Thoracic aorta (tissue), 2 donors: ENCODE measurements around the gene NAALADL2. TPM values are rescaled to one million over a fixed set of nuclear protein-coding genes. Genes with fewer than 3 reads are reported as not detected.

Source experiments
- ATAC-seq: fragments of 150-250 bp; one replicate; pipeline ENCODE4 v1.8.0; 2017; ENCODE audit warnings: low read depth; ENCODE audit not compliant: insufficient number of reproducible peaks, low FRiP score
- DNase-seq: peaks from one replicate; pipeline ENCODE4 v3.0.0-alpha.2; 2020; ENCODE audit warnings: low spot score
- H3K27ac ChIP-seq, 2 donors: fragments of 200-600 bp; sonication (generic); 1 replicate in 1 of 2; 2 replicates in 1 of 2; pipeline ENCODE4 v1.5.1; 2016; ENCODE audit warnings: mild to moderate bottlenecking in 2 of 2, moderate library complexity in 2 of 2
- H3K27me3 ChIP-seq: fragments of 200-600 bp; sonication (generic); replicated peaks from 2 replicates; pipeline ENCODE4 v1.6.0; 2016; ENCODE audit warnings: mild to moderate bottlenecking; ENCODE audit not compliant: insufficient read depth
- H3K36me3 ChIP-seq: fragments of 200-600 bp; sonication (generic); one replicate; pipeline ENCODE4 v1.5.1; 2016
- H3K4me1 ChIP-seq, 2 donors: fragments of 200-600 bp; sonication (generic); 1 replicate in 1 of 2; 2 replicates in 1 of 2; pipeline versions ENCODE4 v1.5.1 to v1.6.0; 2016; ENCODE audit warnings: low read depth in 2 of 2, mild to moderate bottlenecking in 1 of 2; ENCODE audit not compliant: control insufficient read depth in 1 of 2
- H3K4me3 ChIP-seq: fragments of 200-600 bp; sonication (generic); 2 replicates; pipeline ENCODE4 v1.5.1; 2016; ENCODE audit warnings: mild to moderate bottlenecking
- H3K9me3 ChIP-seq: fragments of 200-600 bp; sonication (generic); 2 replicates; pipeline ENCODE4 v1.5.1; 2016
- total RNA-seq, 2 donors: library from RNA; depleted of rRNA; stranded (reverse); fragments of >200 nt; gene quantifications; one replicate each; pipeline versions ENCODE4 v1.1.0 to v1.2.3, GENCODE V29; 2016
- TF ChIP-seq, protein P1 (sequence below): fragments of 200-600 bp; sonication (generic); IDR thresholded peaks from one replicate; pipeline ENCODE4 v1.5.1; 2019; ENCODE audit warnings: antibody characterized with exemption

The NAALADL2 gene
- total RNA-seq, 2 donors from 2014 or later = 12.9 to 21.0 TPM

DNA sequence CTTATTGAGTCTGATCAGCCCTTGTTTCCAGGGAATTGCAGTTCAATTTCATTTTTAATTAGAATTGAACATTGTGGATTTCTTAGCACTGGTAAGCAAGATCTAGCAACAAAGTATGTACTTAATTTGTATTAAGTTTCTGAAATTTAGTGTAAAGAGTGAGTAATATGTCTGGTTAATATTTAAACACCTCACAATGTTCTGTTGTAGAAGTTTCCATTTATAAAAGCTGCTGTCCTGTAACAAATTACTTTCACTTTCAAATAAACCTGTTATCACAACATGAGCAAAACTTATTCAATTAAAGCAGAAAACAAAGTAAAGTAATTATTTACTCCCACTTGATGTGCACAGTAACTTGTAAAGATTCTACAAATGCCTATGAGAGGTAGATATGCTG, 448.5 kb downstream of the NAALADL2 start:
- Histone ChIP-seq H3K27me3 (no peaks in the 10 kb centered on the region), H3K36me3 (no peaks in the 10 kb centered on the region), H3K9me3 (no peaks in the 10 kb centered on the region), H3K4me1 (peaks cover 4% of the 10 kb centered on the region in 2 donors), H3K27ac (no peak overlapping the region), H3K4me3 (no peak overlapping the region)
- DNase-seq (no peak), ATAC-seq (no peak)
- TF ChIP-seq, protein P1, sequence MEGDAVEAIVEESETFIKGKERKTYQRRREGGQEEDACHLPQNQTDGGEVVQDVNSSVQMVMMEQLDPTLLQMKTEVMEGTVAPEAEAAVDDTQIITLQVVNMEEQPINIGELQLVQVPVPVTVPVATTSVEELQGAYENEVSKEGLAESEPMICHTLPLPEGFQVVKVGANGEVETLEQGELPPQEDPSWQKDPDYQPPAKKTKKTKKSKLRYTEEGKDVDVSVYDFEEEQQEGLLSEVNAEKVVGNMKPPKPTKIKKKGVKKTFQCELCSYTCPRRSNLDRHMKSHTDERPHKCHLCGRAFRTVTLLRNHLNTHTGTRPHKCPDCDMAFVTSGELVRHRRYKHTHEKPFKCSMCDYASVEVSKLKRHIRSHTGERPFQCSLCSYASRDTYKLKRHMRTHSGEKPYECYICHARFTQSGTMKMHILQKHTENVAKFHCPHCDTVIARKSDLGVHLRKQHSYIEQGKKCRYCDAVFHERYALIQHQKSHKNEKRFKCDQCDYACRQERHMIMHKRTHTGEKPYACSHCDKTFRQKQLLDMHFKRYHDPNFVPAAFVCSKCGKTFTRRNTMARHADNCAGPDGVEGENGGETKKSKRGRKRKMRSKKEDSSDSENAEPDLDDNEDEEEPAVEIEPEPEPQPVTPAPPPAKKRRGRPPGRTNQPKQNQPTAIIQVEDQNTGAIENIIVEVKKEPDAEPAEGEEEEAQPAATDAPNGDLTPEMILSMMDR = no peak

DNA sequence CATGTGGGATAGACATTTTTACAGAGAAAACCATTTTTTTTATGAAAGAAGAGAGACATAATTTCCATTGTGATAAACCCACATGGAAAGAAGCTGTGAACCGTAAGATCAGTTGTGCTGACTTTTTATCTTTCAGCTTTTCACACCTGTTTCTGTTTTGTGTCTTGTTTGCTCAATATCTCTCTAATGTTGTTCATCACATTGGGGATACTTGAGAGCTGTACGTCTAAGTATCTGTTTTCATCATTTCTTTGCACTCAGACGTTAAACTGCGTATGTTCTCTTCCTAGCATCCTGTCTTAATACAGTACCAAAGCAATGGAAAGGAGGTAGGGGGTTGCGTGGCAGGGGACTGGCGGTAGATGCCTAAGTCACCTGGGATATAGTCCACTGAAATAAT, 449.0 kb downstream of the NAALADL2 start:
- ATAC-seq = no peak
- no peak overlapping the region for H3K27ac ChIP-seq
- no peak for DNase-seq
- TF ChIP-seq, protein P1 = no peak
- no peaks in the 10 kb centered on the region for H3K27me3 ChIP-seq
- no peak overlapping the region for H3K4me3 ChIP-seq
- H3K4me1 ChIP-seq = peaks cover 4% of the 10 kb centered on the region in 2 donors
- no peaks in the 10 kb centered on the region for H3K36me3 ChIP-seq
- no peaks in the 10 kb centered on the region for H3K9me3 ChIP-seq

DNA sequence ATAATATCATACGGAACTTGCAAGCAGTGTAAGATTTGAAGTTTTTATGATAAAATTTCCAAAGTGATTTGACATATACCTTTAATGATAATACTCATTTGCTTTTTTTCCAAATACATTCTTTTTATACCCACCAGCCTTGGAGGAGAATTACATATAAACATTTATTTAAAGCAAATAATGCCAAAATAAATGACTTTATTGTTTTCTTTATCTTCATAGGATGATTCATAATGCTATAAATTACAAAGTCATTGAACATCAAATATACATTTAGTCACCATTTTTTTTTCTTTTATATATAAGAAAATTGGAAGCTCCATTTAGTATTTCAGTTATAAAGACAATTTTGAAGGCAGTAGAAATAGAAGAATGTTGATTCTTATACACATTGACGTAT, 450.9 kb downstream of the NAALADL2 start:
- ATAC-seq = no peak
- TF ChIP-seq, protein P1 = no peak

DNA sequence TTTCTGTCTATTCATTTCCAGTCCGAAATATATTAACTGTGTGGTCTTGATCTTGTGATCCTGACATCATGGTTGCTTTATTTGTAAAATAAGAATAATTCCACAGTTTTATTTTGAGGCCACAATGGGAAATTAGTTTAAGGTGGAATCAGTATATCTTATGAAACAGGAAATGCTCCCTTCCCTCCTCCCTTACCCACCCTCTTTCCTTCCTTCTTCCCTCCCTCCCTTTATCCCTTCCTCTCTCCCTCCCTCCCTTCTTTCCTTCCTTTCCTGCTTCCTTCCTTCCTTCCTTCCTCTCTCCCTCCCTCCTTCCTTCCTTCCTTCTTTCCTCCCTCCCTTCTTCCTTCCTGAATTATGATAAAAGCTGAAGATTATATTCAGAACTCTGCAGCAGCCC, 452.3 kb downstream of the NAALADL2 start:
- Histone ChIP-seq H3K4me1 (peaks cover 0 to 4% of the 10 kb centered on the region in 2 donors), H3K4me3 (no peak overlapping the region), H3K27ac (no peak overlapping the region), H3K36me3 (no peaks in the 10 kb centered on the region), H3K27me3 (no peaks in the 10 kb centered on the region), H3K9me3 (no peaks in the 10 kb centered on the region)
- ATAC-seq = no peak
- TF ChIP-seq, protein P1 = no peak
- no peak for DNase-seq

More for the DNA sequence above, 450.9 kb downstream of the NAALADL2 start:
- Histone ChIP-seq H3K27me3 (no peaks in the 10 kb centered on the region), H3K4me3 (no peak overlapping the region), H3K4me1 (peaks cover 0 to 4% of the 10 kb centered on the region in 2 donors), H3K9me3 (no peaks in the 10 kb centered on the region), H3K36me3 (no peaks in the 10 kb centered on the region), H3K27ac (no peak overlapping the region)
- DNase-seq = no peak

DNA sequence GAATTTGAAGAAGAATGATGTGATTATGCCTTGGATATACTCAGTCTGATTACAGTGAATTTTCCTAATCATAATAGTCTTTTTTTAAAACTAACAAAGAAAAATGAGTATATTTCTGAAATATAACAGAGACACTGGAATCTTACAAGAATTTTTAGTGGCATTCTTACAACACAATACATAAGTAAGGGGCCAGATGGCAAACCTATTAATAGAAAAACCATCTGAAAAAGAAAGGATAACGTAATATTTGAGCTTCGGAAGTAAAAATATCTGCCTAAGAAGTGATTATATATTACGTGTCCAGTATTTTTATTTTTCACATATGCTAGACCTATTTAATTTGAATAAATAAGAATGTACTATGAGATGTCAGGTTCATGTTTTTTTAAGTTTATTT, 452.8 kb downstream of the NAALADL2 start:
- H3K4me3 ChIP-seq = no peak overlapping the region
- no peaks in the 10 kb centered on the region for H3K36me3 ChIP-seq
- TF ChIP-seq, protein P1 = no peak
- ATAC-seq (no peak), DNase-seq (no peak)
- H3K4me1 ChIP-seq = peaks cover 0 to 4% of the 10 kb centered on the region in 2 donors
- no peaks in the 10 kb centered on the region for H3K9me3 ChIP-seq
- no peak overlapping the region for H3K27ac ChIP-seq
- no peaks in the 10 kb centered on the region for H3K27me3 ChIP-seq
